ENCODE data around the gene MYO18A.

MYO18A gene

GRCh38 chr17:29205047-29205446 is 24.8 kb upstream of the MYO18A start:
- no peak for TF ChIP-seq CTCF (IDR thresholded peaks at IDR 0.05)

GRCh38 chr17:29197516-29198272 is 17.5 kb upstream of the MYO18A start:
- TF ChIP-seq CTCF (IDR thresholded peaks at IDR 0.05): no peak

GRCh38 chr17:29196769-29197515 is 16.7 kb upstream of the MYO18A start:
- TF ChIP-seq CTCF (IDR thresholded peaks at IDR 0.05): no peak

- no peak for TF ChIP-seq CTCF (IDR thresholded peaks at IDR 0.05)
Observed at GRCh38 chr17:29195465-29196081, 15.4 kb upstream of the MYO18A start.

- no peak for TF ChIP-seq CTCF (IDR thresholded peaks at IDR 0.05)
Observed at GRCh38 chr17:29194669-29195068, 14.5 kb upstream of the MYO18A start.

GRCh38 chr17:29193146-29193545 is 12.9 kb upstream of the MYO18A start:
- TF ChIP-seq CTCF (IDR thresholded peaks at IDR 0.05): no peak

GRCh38 chr17:29190592-29191207 is 10.5 kb upstream of the MYO18A start:
- TF ChIP-seq CTCF (IDR thresholded peaks at IDR 0.05): no peak

All from LNCAP (cell line).